GM23338 (cell line): ENCODE measurements around the gene GRIK5. TPM values are rescaled to one million over a fixed set of nuclear protein-coding genes. Genes with fewer than 3 reads are reported as not detected.
A peak's percentile ranks its signal among the peaks of the same experiment; 100 is the strongest.

Source experiments
- ATAC-seq: fragments of 200-7000 bp; cut with Tn5 transposase; 3 replicates; pipeline ENCODE4 v1.9.1; 2020
- DNase-seq: peaks from one replicate; pipeline ENCODE4 v3.0.0-alpha.2; 2015; ENCODE audit warnings: low spot score
- H2AFZ ChIP-seq: fragments of 200-600 bp; sonication (generic); 2 replicates; pipeline ENCODE4 v1.8.0; 2016; ENCODE audit warnings: antibody characterized with exemption, mild to moderate bottlenecking, moderate library complexity
- H3F3A ChIP-seq: fragments of 200-600 bp; sonication (generic); replicated peaks from 2 replicates; pipeline ENCODE4 v1.8.0; 2017; ENCODE audit warnings: antibody characterized with exemption, mixed run types, low read depth
- H3K27ac ChIP-seq: fragments of 200-600 bp; sonication (generic); 2 replicates; pipeline ENCODE4 v1.6.1; 2016; ENCODE audit warnings: low read depth
- H3K27me3 ChIP-seq: fragments of 200-600 bp; sonication (generic); 2 replicates; pipeline ENCODE4 v1.8.0; 2016; ENCODE audit warnings: mild to moderate bottlenecking, mixed run types, moderate library complexity; ENCODE audit not compliant: insufficient read depth
- H3K36me3 ChIP-seq: fragments of 200-600 bp; sonication (generic); 2 replicates; pipeline ENCODE4 v1.8.0; 2016; ENCODE audit warnings: mild to moderate bottlenecking; ENCODE audit not compliant: insufficient read depth
- H3K4me1 ChIP-seq: fragments of 200-600 bp; sonication (generic); 2 replicates; pipeline ENCODE4 v1.8.0; 2016; ENCODE audit warnings: mild to moderate bottlenecking, moderate library complexity; ENCODE audit not compliant: insufficient read depth
- H3K4me2 ChIP-seq: fragments of 200-600 bp; sonication (generic); 2 replicates; pipeline ENCODE4 v1.7.1; 2017; ENCODE audit warnings: mixed run types
- H3K4me3 ChIP-seq: fragments of 200-600 bp; sonication (generic); 2 replicates; pipeline ENCODE4 v1.6.1; 2016; ENCODE audit warnings: mixed run types
- H3K79me2 ChIP-seq: fragments of 200-600 bp; sonication (generic); replicated peaks from 2 replicates; pipeline ENCODE4 v1.8.0; 2017; ENCODE audit warnings: mild to moderate bottlenecking; ENCODE audit not compliant: insufficient read depth
- H3K9me2 ChIP-seq: fragments of 200-600 bp; sonication (generic); 2 replicates; pipeline ENCODE4 v1.8.0; 2017; ENCODE audit not compliant: insufficient read depth
- H4K20me1 ChIP-seq: fragments of 200-600 bp; sonication (generic); replicated peaks from 2 replicates; pipeline ENCODE4 v1.8.0; 2017; ENCODE audit warnings: mild to moderate bottlenecking; ENCODE audit not compliant: insufficient read depth
- H3K27ac Mint-ChIP-seq: 2 replicates; pipeline ENCODE4 v1.8.0; 2020; ENCODE audit warnings: inconsistent platforms, mild to moderate bottlenecking, moderate library complexity, mixed read lengths
- H3K27me3 Mint-ChIP-seq: 3 replicates; pipeline ENCODE4 v1.8.0; 2022; ENCODE audit warnings: low read depth, mild to moderate bottlenecking, moderate library complexity, mixed read lengths, inconsistent platforms; ENCODE audit not compliant: insufficient read depth, poor library complexity
- H3K36me3 Mint-ChIP-seq: 3 replicates; pipeline ENCODE4 v1.8.0; 2021; ENCODE audit warnings: low read depth, mild to moderate bottlenecking, inconsistent platforms, moderate library complexity, mixed read lengths
- H3K4me1 Mint-ChIP-seq: 3 replicates; pipeline ENCODE4 v1.8.0; 2020; ENCODE audit warnings: mild to moderate bottlenecking, inconsistent platforms, mixed read lengths
- H3K4me3 Mint-ChIP-seq: 3 replicates; pipeline ENCODE4 v1.8.0; 2021; ENCODE audit warnings: moderate library complexity, mild to moderate bottlenecking, inconsistent platforms, mixed read lengths
- H3K9me3 Mint-ChIP-seq: 3 replicates; pipeline ENCODE4 v1.8.0; 2020; ENCODE audit warnings: moderate library complexity, mild to moderate bottlenecking, inconsistent platforms, mixed read lengths
- CREB1 ChIP-seq: fragments of 250-450 bp; sonication (Bioruptor Pico); IDR thresholded peaks from 2 replicates; pipeline ENCODE4 v1.5.0; 2020; ENCODE audit warnings: low read depth, mild to moderate bottlenecking, moderate library complexity
- NANOG ChIP-seq: IDR thresholded peaks from 2 replicates; pipeline ENCODE4 v1.6.1; 2016; ENCODE audit warnings: antibody characterized with exemption, borderline replicate concordance
- REST ChIP-seq: IDR thresholded peaks from one replicate; pipeline ENCODE4 v1.6.1; 2018; ENCODE audit warnings: antibody characterized with exemption; ENCODE audit not compliant: unreplicated experiment
- ZNF114 ChIP-seq: fragments of 250-450 bp; sonication (Bioruptor Pico); IDR thresholded peaks from 2 replicates; pipeline ENCODE4 v1.5.0; 2020; ENCODE audit warnings: mild to moderate bottlenecking, moderate library complexity
- ZNF331 ChIP-seq: fragments of 250-450 bp; sonication (Bioruptor Pico); IDR thresholded peaks from 2 replicates; pipeline ENCODE4 v1.5.0; 2020; ENCODE audit warnings: low read depth, mild to moderate bottlenecking, moderate library complexity
- ZNF462 ChIP-seq: fragments of 250-450 bp; sonication (Bioruptor Pico); IDR thresholded peaks from 2 replicates; pipeline ENCODE4 v1.5.0; 2020; ENCODE audit warnings: mild to moderate bottlenecking, moderate library complexity
- polyA plus RNA-seq: library from polyadenylated mRNA; unstranded; fragments of >200 nt; fragmentation: Nextera tagmentation; extraction: Ambion mirVana; gene quantifications from 2 replicates; pipeline ENCODE4 v1.2.1, GENCODE V29; 2016
- total RNA-seq: library from RNA; depleted of rRNA; stranded (reverse); fragments of >200 nt; shearing (Covaris generic); gene quantifications from 2 replicates; pipeline ENCODE4 v1.2.3, GENCODE V29; 2014

The GRIK5 gene
- total and polyA plus RNA-seq, 2 experiments from 2014 or later, result 5.1 to 42.5 TPM

- Mint-ChIP-seq H3K9me3 (no peaks in the 10 kb centered on the region), H3K4me1 (peaks cover 27% of the 10 kb centered on the region), H3K36me3 (no peaks in the 10 kb centered on the region; the same call in 2 of the 3 replicates), H3K27me3 (peaks cover 52% of the 10 kb centered on the region), H3K27ac (no peak overlapping the region), H3K4me3 (peak overlapping the region; percentile 28; the same call in 2 of the 3 replicates)
- DNase-seq (no peak), ATAC-seq (no peak)
- Histone ChIP-seq H3K36me3 (no peaks in the 10 kb centered on the region; the same call in 1 of the 2 replicates), H3K27me3 (peaks cover 49% of the 10 kb centered on the region), H3K27ac (no peak overlapping the region), H3F3A (peaks cover 20% of the 10 kb centered on the region; the same call in 1 of the 2 replicates), H3K79me2 (no peaks in the 10 kb centered on the region), H2AFZ (no peak overlapping the region), H3K4me3 (peak overlapping the region; percentile 83), H3K4me1 (peaks cover 19% of the 10 kb centered on the region), H4K20me1 (peaks cover 12% of the 10 kb centered on the region), H3K4me2 (peak overlapping the region; percentile 95), H3K9me2 (no peaks in the 10 kb centered on the region)
- TF ChIP-seq ZNF331 (no peak), ZNF462 (CRISPR knock-in tag) (no peak), REST (no peak), CREB1 (CRISPR knock-in tag) (no peak), NANOG (no peak), ZNF114 (no peak)
Measured at GRCh38 chr19:41994521-41994971, 75.5 kb downstream of the GRIK5 start.
